Activated naive CD8-positive, alpha-beta T cell treated with anti-CD3 and anti-CD28 coated beads, Interleukin-2, amount 10 ng/mL, durations not matched to agents 7 days and 5 days (primary cell): Measurements from ENCODE around the gene HYAL3. TPM values are rescaled to one million over a fixed set of nuclear protein-coding genes. Genes with fewer than 3 reads are reported as not detected.

Experiments
- ATAC-seq: fragments of 150-1000 bp; cut with Tn5 transposase; one replicate; pipeline ENCODE4 v1.10.0; 2021; ENCODE audit warnings: low read depth, moderate library complexity
- POLR2A ChIA-PET: fragments of 350-600 bp; sonication (Branson Sonifier 250); formaldehyde crosslinking; loops from one replicate; lab custom pipeline; 2021; ENCODE audit warnings: antibody characterized with exemption; lab: Charles Lee
- DNase-seq: peaks from one replicate; pipeline ENCODE4 v3.0.0; 2021
- H3K27ac Mint-ChIP-seq: one replicate; pipeline ENCODE4 v1.8.0; 2022; ENCODE audit warnings: mild to moderate bottlenecking, mixed read lengths
- H3K27me3 Mint-ChIP-seq: one replicate; pipeline ENCODE4 v1.8.0; 2022; ENCODE audit warnings: mild to moderate bottlenecking, moderate library complexity, mixed read lengths
- H3K36me3 Mint-ChIP-seq: one replicate; pipeline ENCODE4 v1.8.0; 2021; ENCODE audit warnings: mild to moderate bottlenecking, mixed read lengths
- H3K4me1 Mint-ChIP-seq: one replicate; pipeline ENCODE4 v1.8.0; 2021; ENCODE audit warnings: mixed read lengths
- H3K4me3 Mint-ChIP-seq: one replicate; pipeline ENCODE4 v1.8.0; 2022; ENCODE audit warnings: mild to moderate bottlenecking, moderate library complexity, mixed read lengths
- H3K9me3 Mint-ChIP-seq: one replicate; pipeline ENCODE4 v1.8.0; 2021; ENCODE audit warnings: mixed read lengths
- total RNA-seq, 2 experiments: library from RNA; stranded (reverse); gene quantifications; one replicate each; pipeline ENCODE4 v1.2.3, GENCODE V29; 2021

HYAL3 gene
- total RNA-seq, 2 experiments from 2014 or later = 5.9 to 7.0 TPM

GRCh38 chr3:50260942-50261441 is 38.2 kb downstream of the HYAL3 start:
- H3K4me1 Mint-ChIP-seq = peaks cover 5% of the 10 kb centered on the region
- POLR2A ChIA-PET = interaction anchor here (0.9 to 2.0 kb wide), 2 partner anchors 38 to 76 kb away, joined by 3 to 5 read pairs; partner anchors contain the start of genes HYAL3 and NAA80
- no peak overlapping the region for H3K27ac Mint-ChIP-seq
- ATAC-seq = no peak
- no peak overlapping the region for H3K4me3 Mint-ChIP-seq
- H3K9me3 Mint-ChIP-seq = no peaks in the 10 kb centered on the region
- no peaks in the 10 kb centered on the region for H3K27me3 Mint-ChIP-seq
- no peak for DNase-seq
- H3K36me3 Mint-ChIP-seq = peaks cover 18% of the 10 kb centered on the region

GRCh38 chr3:50260027-50260941 is 38.9 kb downstream of the HYAL3 start:
- DNase-seq = peak; percentile 93
- Mint-ChIP-seq H3K4me3 (peak overlapping the region; percentile 72), H3K36me3 (peaks cover 18% of the 10 kb centered on the region), H3K27ac (peak overlapping the region; percentile 90), H3K9me3 (no peaks in the 10 kb centered on the region), H3K27me3 (no peaks in the 10 kb centered on the region), H3K4me1 (peaks cover 5% of the 10 kb centered on the region)
- POLR2A ChIA-PET = interaction anchor here (0.7 to 2.8 kb wide), 10 partner anchors 14 to 77 kb away, joined by 3 to 14 read pairs (median 3); partner anchors contain the start of genes GNAI2, HYAL3, NAA80 and TUSC2
- peak; percentile 94 for ATAC-seq

- Mint-ChIP-seq H3K9me3 (no peaks in the 10 kb centered on the region), H3K36me3 (peaks cover 18% of the 10 kb centered on the region), H3K27me3 (no peaks in the 10 kb centered on the region), H3K4me3 (peak overlapping the region; percentile 72), H3K27ac (peak overlapping the region; percentile 90), H3K4me1 (peaks cover 7% of the 10 kb centered on the region)
- ATAC-seq (peak; percentile 30), DNase-seq (no peak)
- POLR2A ChIA-PET = interaction anchor here (0.7 to 2.8 kb wide), 11 partner anchors 10 to 69 kb away, joined by 3 to 14 read pairs (median 3); partner anchors contain the start of genes GNAI2, HYAL3, NAA80 and TUSC2
Measured at GRCh38 chr3:50259432-50260026, 39.7 kb downstream of the HYAL3 start.

GRCh38 chr3:50258979-50259378 is 40.2 kb downstream of the HYAL3 start:
- Mint-ChIP-seq H3K27me3 (no peaks in the 10 kb centered on the region), H3K36me3 (peaks cover 18% of the 10 kb centered on the region), H3K4me1 (peaks cover 9% of the 10 kb centered on the region), H3K4me3 (no peak overlapping the region), H3K9me3 (no peaks in the 10 kb centered on the region), H3K27ac (no peak overlapping the region)
- POLR2A ChIA-PET = interaction anchor here (1.0 to 2.8 kb wide), 6 partner anchors 9 to 39 kb away, joined by 3 to 14 read pairs (median 5); partner anchors contain the start of gene GNAI2
- ATAC-seq (no peak), DNase-seq (no peak)

GRCh38 chr3:50258029-50258680 is 41.0 kb downstream of the HYAL3 start:
- ATAC-seq (no peak), DNase-seq (no peak)
- Mint-ChIP-seq H3K4me1 (peaks cover 12% of the 10 kb centered on the region), H3K27ac (peak overlapping the region; percentile 27), H3K27me3 (no peaks in the 10 kb centered on the region), H3K36me3 (peaks cover 21% of the 10 kb centered on the region), H3K9me3 (no peaks in the 10 kb centered on the region), H3K4me3 (no peak overlapping the region)
- POLR2A ChIA-PET = interaction anchor here (1.0 to 2.8 kb wide), 5 partner anchors 8 to 40 kb away, joined by 3 to 14 read pairs (median 4); no protein-coding TSS in a partner anchor

- no peaks in the 10 kb centered on the region for H3K27me3 Mint-ChIP-seq
- H3K36me3 Mint-ChIP-seq = peaks cover 21% of the 10 kb centered on the region
- peaks cover 12% of the 10 kb centered on the region for H3K4me1 Mint-ChIP-seq
- H3K27ac Mint-ChIP-seq = no peak overlapping the region
- no peaks in the 10 kb centered on the region for H3K9me3 Mint-ChIP-seq
- POLR2A ChIA-PET = interaction anchor here (2.8 kb wide), 1 partner anchor 11 kb away, joined by 14 read pairs; no protein-coding TSS in a partner anchor
- ATAC-seq (no peak), DNase-seq (peak; percentile 54)
- no peak overlapping the region for H3K4me3 Mint-ChIP-seq
Measured at GRCh38 chr3:50256978-50257890, 42.0 kb downstream of the HYAL3 start.

GRCh38 chr3:50255251-50255615 is 44.0 kb downstream of the HYAL3 start:
- H3K4me3 Mint-ChIP-seq = no peak overlapping the region
- H3K9me3 Mint-ChIP-seq = no peaks in the 10 kb centered on the region
- peaks cover 28% of the 10 kb centered on the region for H3K36me3 Mint-ChIP-seq
- no peaks in the 10 kb centered on the region for H3K27me3 Mint-ChIP-seq
- POLR2A ChIA-PET = interaction anchor here (1.4 to 1.5 kb wide), 2 partner anchors 9 to 11 kb away, joined by 4 to 5 read pairs; no protein-coding TSS in a partner anchor
- ATAC-seq (no peak), DNase-seq (no peak)
- H3K4me1 Mint-ChIP-seq = peaks cover 18% of the 10 kb centered on the region
- no peak overlapping the region for H3K27ac Mint-ChIP-seq

GRCh38 chr3:50254577-50255250 is 44.5 kb downstream of the HYAL3 start:
- DNase-seq = no peak
- H3K4me3 Mint-ChIP-seq = no peak overlapping the region
- no peak overlapping the region for H3K27ac Mint-ChIP-seq
- H3K27me3 Mint-ChIP-seq = no peaks in the 10 kb centered on the region
- H3K36me3 Mint-ChIP-seq = peaks cover 30% of the 10 kb centered on the region
- peaks cover 18% of the 10 kb centered on the region for H3K4me1 Mint-ChIP-seq
- ATAC-seq = no peak
- POLR2A ChIA-PET = interaction anchor here (1.4 to 1.5 kb wide), 2 partner anchors 8 to 12 kb away, joined by 4 to 5 read pairs; no protein-coding TSS in a partner anchor
- H3K9me3 Mint-ChIP-seq = no peaks in the 10 kb centered on the region

- Mint-ChIP-seq H3K4me1 (peaks cover 28% of the 10 kb centered on the region), H3K4me3 (no peak overlapping the region), H3K9me3 (no peaks in the 10 kb centered on the region), H3K27me3 (no peaks in the 10 kb centered on the region), H3K27ac (no peak overlapping the region), H3K36me3 (peaks cover 14% of the 10 kb centered on the region)
- DNase-seq = no peak
- ATAC-seq = no peak
- POLR2A ChIA-PET = no interaction called here
Measured at GRCh38 chr3:50251220-50251619, 48.0 kb downstream of the HYAL3 start.

- no peak overlapping the region for H3K27ac Mint-ChIP-seq
- no peak overlapping the region for H3K4me3 Mint-ChIP-seq
- no peaks in the 10 kb centered on the region for H3K27me3 Mint-ChIP-seq
- no peaks in the 10 kb centered on the region for H3K9me3 Mint-ChIP-seq
- POLR2A ChIA-PET = interaction anchor here (1.5 kb wide), 1 partner anchor 8 kb away, joined by 4 read pairs; no protein-coding TSS in a partner anchor
- H3K36me3 Mint-ChIP-seq = peaks cover 14% of the 10 kb centered on the region
- H3K4me1 Mint-ChIP-seq = peaks cover 31% of the 10 kb centered on the region
- no peak for DNase-seq
- ATAC-seq = no peak
Measured at GRCh38 chr3:50250514-50250913, 48.7 kb downstream of the HYAL3 start.

- H3K27me3 Mint-ChIP-seq = no peaks in the 10 kb centered on the region
- H3K36me3 Mint-ChIP-seq = peaks cover 14% of the 10 kb centered on the region
- peaks cover 38% of the 10 kb centered on the region for H3K4me1 Mint-ChIP-seq
- H3K9me3 Mint-ChIP-seq = no peaks in the 10 kb centered on the region
- H3K27ac Mint-ChIP-seq = no peak overlapping the region
- no peak overlapping the region for H3K4me3 Mint-ChIP-seq
- POLR2A ChIA-PET = interaction anchor here (1.5 kb wide), 1 partner anchor 9 kb away, joined by 4 read pairs; no protein-coding TSS in a partner anchor
- no peak for ATAC-seq
- no peak for DNase-seq
Measured at GRCh38 chr3:50249457-50249856, 49.7 kb downstream of the HYAL3 start.
